H9 (cell line): ENCODE data around the gene TRIM27. TPM values are rescaled to one million over a fixed set of nuclear protein-coding genes. Genes with fewer than 3 reads are reported as not detected.

Experiments used
- DNase-seq: peaks from one replicate; pipeline ENCODE4 v3.0.0-alpha.2; 2017
- H2AFZ ChIP-seq: one replicate; pipeline ENCODE4 v1.6.1; 2013; ENCODE audit warnings: mild to moderate bottlenecking, low read length, control low read depth, moderate library complexity
- H2AK5ac ChIP-seq: 2 replicates; pipeline ENCODE4 v1.6.1; 2013; ENCODE audit warnings: low read length, control low read depth, mixed read lengths; ENCODE audit not compliant: insufficient read length
- H2BK120ac ChIP-seq: one replicate; pipeline ENCODE4 v1.6.1; 2013; ENCODE audit warnings: low read depth, mild to moderate bottlenecking, low read length, control low read depth, inconsistent platforms; ENCODE audit not compliant: poor library complexity, severe bottlenecking
- H2BK12ac ChIP-seq: 2 replicates; pipeline ENCODE4 v1.6.1; 2013; ENCODE audit warnings: low read length, control low read depth, mixed read lengths, low read depth; ENCODE audit not compliant: insufficient read length
- H2BK15ac ChIP-seq: 2 replicates; pipeline ENCODE4 v1.6.1; 2013; ENCODE audit warnings: low read depth, low read length, control low read depth
- H2BK20ac ChIP-seq: one replicate; pipeline ENCODE4 v1.6.1; 2013; ENCODE audit warnings: low read depth, mild to moderate bottlenecking, low read length, control low read depth, inconsistent platforms; ENCODE audit not compliant: poor library complexity, severe bottlenecking
- H2BK5ac ChIP-seq: 2 replicates; pipeline ENCODE4 v1.6.1; 2013; ENCODE audit warnings: low read length, control low read depth, mixed read lengths; ENCODE audit not compliant: insufficient read length
- H3K14ac ChIP-seq: 2 replicates; pipeline ENCODE4 v1.6.1; 2013; ENCODE audit warnings: low read length, control low read depth; ENCODE audit not compliant: insufficient read depth
- H3K18ac ChIP-seq: 2 replicates; pipeline ENCODE4 v1.6.1; 2013; ENCODE audit warnings: low read depth, mild to moderate bottlenecking, mixed read lengths, low read length, control low read depth; ENCODE audit not compliant: insufficient read length
- H3K23ac ChIP-seq: 2 replicates; pipeline ENCODE4 v1.6.1; 2013; ENCODE audit warnings: low read length, control low read depth, mixed read lengths, low read depth; ENCODE audit not compliant: insufficient read length
- H3K23me2 ChIP-seq: 2 replicates; pipeline ENCODE4 v1.6.1; 2013; ENCODE audit warnings: low read depth, mild to moderate bottlenecking, mixed read lengths, low read length, control low read depth; ENCODE audit not compliant: insufficient read length, poor library complexity, severe bottlenecking
- H3K27ac ChIP-seq: 2 replicates; pipeline ENCODE4 v1.5.1; 2013; ENCODE audit warnings: low read length, control low read depth, mixed read lengths, low read depth; ENCODE audit not compliant: insufficient read length
- H3K27me3 ChIP-seq: 2 replicates; pipeline ENCODE4 v1.6.1; 2013; ENCODE audit warnings: low read length, control low read depth, inconsistent platforms; ENCODE audit not compliant: insufficient read depth
- H3K4ac ChIP-seq: 2 replicates; pipeline ENCODE4 v1.6.1; 2013; ENCODE audit warnings: low read depth, mild to moderate bottlenecking, control low read depth, inconsistent platforms, low read length, moderate library complexity
- H3K4me1 ChIP-seq: 2 replicates; pipeline ENCODE4 v1.6.1; 2013; ENCODE audit warnings: low read length, control low read depth, inconsistent platforms; ENCODE audit not compliant: insufficient read depth
- H3K4me2 ChIP-seq: 2 replicates; pipeline ENCODE4 v1.6.1; 2013; ENCODE audit warnings: low read length, control low read depth, mixed read lengths; ENCODE audit not compliant: insufficient read length, insufficient read depth
- H3K56ac ChIP-seq: 2 replicates; pipeline ENCODE4 v1.6.1; 2013; ENCODE audit warnings: low read depth, mild to moderate bottlenecking, mixed read lengths, low read length, control low read depth; ENCODE audit not compliant: insufficient read length
- H3K79me1 ChIP-seq: 2 replicates; pipeline ENCODE4 v1.6.1; 2013; ENCODE audit warnings: low read depth, mild to moderate bottlenecking, moderate library complexity, low read length, control low read depth, inconsistent platforms; ENCODE audit not compliant: insufficient read depth, poor library complexity, severe bottlenecking
- H3K79me2 ChIP-seq: 2 replicates; pipeline ENCODE4 v1.6.1; 2013; ENCODE audit warnings: low read length, control low read depth, inconsistent platforms; ENCODE audit not compliant: insufficient read depth
- H3K9ac ChIP-seq: 2 replicates; pipeline ENCODE4 v1.6.1; 2013; ENCODE audit warnings: low read length, control low read depth, mixed read lengths; ENCODE audit not compliant: insufficient read length; ENCODE audit errors: extremely low read depth
- H3K9me3 ChIP-seq: one replicate; pipeline ENCODE4 v1.6.1; 2013; ENCODE audit warnings: low read depth, low read length, inconsistent platforms; ENCODE audit not compliant: control insufficient read depth
- H3T11ph ChIP-seq: one replicate; pipeline ENCODE4 v1.6.1; 2013; ENCODE audit warnings: mild to moderate bottlenecking, low read length, control low read depth, inconsistent platforms
- H4K20me1 ChIP-seq: one replicate; pipeline ENCODE4 v1.6.1; 2013; ENCODE audit not compliant: control insufficient read depth, insufficient read length, insufficient read depth
- H4K5ac ChIP-seq: 2 replicates; pipeline ENCODE4 v1.6.1; 2013; ENCODE audit warnings: low read depth, mild to moderate bottlenecking, mixed read lengths, low read length, control low read depth; ENCODE audit not compliant: insufficient read length
- H4K8ac ChIP-seq: replicated peaks from 2 replicates; pipeline ENCODE4 v1.6.1; 2013; ENCODE audit warnings: low read length, control low read depth, mixed read lengths, low read depth; ENCODE audit not compliant: insufficient read length
- H4K91ac ChIP-seq: 2 replicates; pipeline ENCODE4 v1.6.1; 2013; ENCODE audit warnings: low read depth, mild to moderate bottlenecking, moderate library complexity, mixed read lengths, low read length, control low read depth; ENCODE audit not compliant: insufficient read length
- H3K27ac Mint-ChIP-seq, 3 experiments: 2 replicates in 2 of 3; 3 replicates in 1 of 3; pipeline ENCODE4 v1.8.0; 2020 to 2021; ENCODE audit warnings: mixed read lengths in 3 of 3, mild to moderate bottlenecking in 1 of 3, moderate library complexity in 1 of 3
- H3K27me3 Mint-ChIP-seq: 2 replicates; pipeline ENCODE4 v1.8.0; 2021; ENCODE audit warnings: low read depth, mild to moderate bottlenecking, moderate library complexity, mixed read lengths
- H3K36me3 Mint-ChIP-seq, 3 experiments: 2 replicates in 2 of 3; 3 replicates in 1 of 3; pipeline ENCODE4 v1.8.0; 2020 to 2021; ENCODE audit warnings: low read depth in 3 of 3, mixed read lengths in 3 of 3; ENCODE audit not compliant: insufficient read depth in 1 of 3
- H3K4me1 Mint-ChIP-seq, 2 experiments: 2 replicates each; pipeline ENCODE4 v1.8.0; 2020; ENCODE audit warnings: mixed read lengths in 2 of 2
- H3K4me3 Mint-ChIP-seq, 2 experiments: 2 replicates in 1 of 2; 3 replicates in 1 of 2; pipeline ENCODE4 v1.8.0; 2020 to 2021; ENCODE audit warnings: mild to moderate bottlenecking in 2 of 2, mixed read lengths in 2 of 2, moderate library complexity in 1 of 2
- H3K9me3 Mint-ChIP-seq, 2 experiments: 2 replicates in 1 of 2; 3 replicates in 1 of 2; pipeline ENCODE4 v1.8.0; 2020; ENCODE audit warnings: mild to moderate bottlenecking in 2 of 2, mixed read lengths in 2 of 2, moderate library complexity in 1 of 2
- WGBS: extraction: QIAGEN DNeasy Blood & Tissue Kit; methylation state at CpG from one replicate; pipeline ENCODE4 v1.1.7; 2013; ENCODE audit warnings: missing lambda C conversion rate, low lambda C conversion rate, mixed read lengths; ENCODE audit not compliant: insufficient read length; ENCODE audit errors: extremely low coverage; 5-methylcytosine and 5-hydroxymethylcytosine counted together
- total RNA-seq: library from RNA; stranded (reverse); gene quantifications from 2 replicates; pipeline ENCODE4 v1.2.1, GENCODE V29; 2021
- TF ChIP-seq, protein P1 (sequence below): fragments of 200-600 bp; sonication (generic); conservative IDR thresholded peaks from 3 replicates; pipeline ENCODE4 v1.8.0; 2021; ENCODE audit warnings: antibody characterized with exemption, mild to moderate bottlenecking

The TRIM27 gene
- total RNA-seq, 1 experiment from 2014 or later = 98.2 TPM

DNA sequence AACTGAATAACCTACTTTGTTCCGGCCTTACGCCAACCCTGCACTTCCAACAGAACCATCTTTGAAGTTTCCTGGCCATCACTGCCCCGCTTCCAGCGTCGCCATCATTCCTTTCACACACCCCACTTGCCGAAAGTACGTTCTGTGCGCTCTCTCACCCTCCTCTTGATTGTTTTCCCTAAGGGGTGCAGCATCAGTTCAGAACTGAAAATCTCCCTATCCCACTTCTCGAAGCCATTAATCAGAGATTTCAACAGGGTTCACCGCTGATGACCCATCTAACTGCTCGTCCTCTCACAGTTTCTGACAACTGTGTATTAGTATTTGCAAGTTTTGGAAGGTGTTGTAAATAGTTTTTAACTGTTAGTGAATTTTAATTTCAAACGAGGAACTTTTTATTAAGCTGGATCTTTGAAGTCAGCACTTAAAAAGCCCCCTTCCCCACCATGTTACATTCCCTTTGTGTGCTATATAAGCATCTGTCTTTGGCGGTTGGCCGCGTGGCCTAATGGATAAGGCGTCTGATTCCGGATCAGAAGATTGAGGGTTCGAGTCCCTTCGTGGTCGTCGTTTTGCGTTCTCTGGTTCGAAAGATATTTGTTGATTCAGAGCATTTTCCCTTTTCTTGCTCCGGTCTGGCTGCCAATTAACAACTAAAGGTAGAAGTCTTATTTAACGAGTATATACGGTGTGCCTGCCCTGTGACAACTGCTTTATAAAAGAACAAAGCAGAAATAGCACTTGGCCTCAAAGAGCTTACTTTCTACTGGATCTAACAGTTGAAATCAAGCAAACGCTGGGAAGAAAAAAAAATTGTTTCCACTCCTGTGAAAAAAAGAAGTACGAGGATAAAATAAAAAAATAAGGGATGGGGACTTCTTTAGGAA lies 42.6 kb downstream of the TRIM27 start:
- Histone ChIP-seq H3K79me1 (no peaks in the 10 kb centered on the region), H4K20me1 (no peaks in the 10 kb centered on the region), H3K9me3 (no peaks in the 10 kb centered on the region), H4K91ac (no peak overlapping the region), H2BK15ac (no peak overlapping the region), H2BK12ac (no peak overlapping the region), H3K4ac (no peak overlapping the region), H4K5ac (no peak overlapping the region), H3K79me2 (no peaks in the 10 kb centered on the region), H3K18ac (peak overlapping the region; percentile 93), H3K14ac (peak overlapping the region; percentile 91; the same call in 1 of the 2 replicates), H2BK120ac (no peak overlapping the region), H2BK5ac (no peak overlapping the region), H2BK20ac (no peak overlapping the region), H3K4me1 (peaks cover 6% of the 10 kb centered on the region; the same call in 1 of the 2 replicates), H2AFZ (peak overlapping the region; percentile 97), H3T11ph (no peak overlapping the region), H3K56ac (no peak overlapping the region), H3K27ac (no peak overlapping the region), H3K9ac (peak overlapping the region; percentile 87), H2AK5ac (no peak overlapping the region), H3K23ac (no peak overlapping the region), H3K23me2 (peaks cover 7% of the 10 kb centered on the region), H4K8ac (no peak overlapping the region), H3K27me3 (no peaks in the 10 kb centered on the region), H3K4me2 (peak overlapping the region; percentile 84)
- Mint-ChIP-seq H3K27ac (peak overlapping the region; percentile 46 to 90 (median 87)), H3K36me3 (peaks cover 0 to 9% (median 2%) of the 10 kb centered on the region in 3 experiments; a peak in 4 of 7 replicates), H3K9me3 (peaks cover 9 to 15% of the 10 kb centered on the region in 2 experiments), H3K4me1 (peaks cover 17 to 19% of the 10 kb centered on the region in 2 experiments), H3K4me3 (peak overlapping the region; percentile 95), H3K27me3 (peaks cover 2% of the 10 kb centered on the region)
- DNase-seq = peak; percentile 71
- WGBS = no CpG with 5 or more reads among the region's 28 CpGs
- TF ChIP-seq, protein P1, sequence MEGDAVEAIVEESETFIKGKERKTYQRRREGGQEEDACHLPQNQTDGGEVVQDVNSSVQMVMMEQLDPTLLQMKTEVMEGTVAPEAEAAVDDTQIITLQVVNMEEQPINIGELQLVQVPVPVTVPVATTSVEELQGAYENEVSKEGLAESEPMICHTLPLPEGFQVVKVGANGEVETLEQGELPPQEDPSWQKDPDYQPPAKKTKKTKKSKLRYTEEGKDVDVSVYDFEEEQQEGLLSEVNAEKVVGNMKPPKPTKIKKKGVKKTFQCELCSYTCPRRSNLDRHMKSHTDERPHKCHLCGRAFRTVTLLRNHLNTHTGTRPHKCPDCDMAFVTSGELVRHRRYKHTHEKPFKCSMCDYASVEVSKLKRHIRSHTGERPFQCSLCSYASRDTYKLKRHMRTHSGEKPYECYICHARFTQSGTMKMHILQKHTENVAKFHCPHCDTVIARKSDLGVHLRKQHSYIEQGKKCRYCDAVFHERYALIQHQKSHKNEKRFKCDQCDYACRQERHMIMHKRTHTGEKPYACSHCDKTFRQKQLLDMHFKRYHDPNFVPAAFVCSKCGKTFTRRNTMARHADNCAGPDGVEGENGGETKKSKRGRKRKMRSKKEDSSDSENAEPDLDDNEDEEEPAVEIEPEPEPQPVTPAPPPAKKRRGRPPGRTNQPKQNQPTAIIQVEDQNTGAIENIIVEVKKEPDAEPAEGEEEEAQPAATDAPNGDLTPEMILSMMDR = no peak
